Osteoblast (primary cell): ENCODE results near the gene PRKN. TPM values are rescaled to one million over a fixed set of nuclear protein-coding genes. Genes with fewer than 3 reads are reported as not detected.

ENCODE experiments used
- DNase-seq: peaks from one replicate; pipeline ENCODE4 v3.0.0; 2011; ENCODE audit warnings: low spot score, mixed read lengths; ENCODE audit not compliant: insufficient read length; ENCODE audit errors: missing footprints
- H2AFZ ChIP-seq: 2 replicates; pipeline ENCODE4 v1.6.0; 2011; ENCODE audit warnings: mild to moderate bottlenecking, low read length
- H3K27ac ChIP-seq: 2 replicates; pipeline ENCODE4 v1.5.1; 2011; ENCODE audit warnings: mild to moderate bottlenecking, low read depth, low read length, moderate library complexity
- H3K27me3 ChIP-seq: 2 replicates; pipeline ENCODE4 v1.6.0; 2012; ENCODE audit warnings: mild to moderate bottlenecking, control low read depth, inconsistent platforms, low read length, moderate library complexity; ENCODE audit not compliant: insufficient read depth
- H3K36me3 ChIP-seq: 2 replicates; pipeline ENCODE4 v1.5.1; 2011; ENCODE audit warnings: mild to moderate bottlenecking, low read length, control low read depth, moderate library complexity; ENCODE audit not compliant: insufficient read depth
- H3K4me1 ChIP-seq: 2 replicates; pipeline ENCODE4 v1.5.1; 2011; ENCODE audit warnings: mild to moderate bottlenecking, low read length, control low read depth, moderate library complexity; ENCODE audit not compliant: insufficient read depth
- H3K4me2 ChIP-seq: 2 replicates; pipeline ENCODE4 v1.6.0; 2011; ENCODE audit warnings: mild to moderate bottlenecking, low read length; ENCODE audit not compliant: insufficient read depth
- H3K4me3 ChIP-seq: fragments of 200-600 bp; sonication (generic); 3 replicates; pipeline ENCODE4 v1.5.1; 2012; ENCODE audit warnings: mild to moderate bottlenecking, low read length, inconsistent platforms; ENCODE audit not compliant: insufficient read depth
- H3K79me2 ChIP-seq: 2 replicates; pipeline ENCODE4 v1.6.0; 2012; ENCODE audit warnings: mild to moderate bottlenecking, low read length, control low read depth, inconsistent platforms; ENCODE audit not compliant: insufficient read depth
- H3K9me3 ChIP-seq: 2 replicates; pipeline ENCODE4 v1.5.1; 2011; ENCODE audit warnings: low read depth, low read length, control low read depth
- H4K20me1 ChIP-seq: 2 replicates; pipeline ENCODE4 v1.6.0; 2012; ENCODE audit warnings: mild to moderate bottlenecking, low read length, control low read depth; ENCODE audit not compliant: insufficient read depth
- CTCF ChIP-seq: IDR thresholded peaks from 2 replicates; pipeline ENCODE4 v1.5.1; 2011; ENCODE audit warnings: mild to moderate bottlenecking, low read depth, low read length, moderate library complexity; ENCODE audit errors: extremely low read depth
- total RNA-seq: library from RNA; depleted of rRNA; stranded (reverse); fragments of >200 nt; gene quantifications from 2 replicates; pipeline ENCODE4 v1.2.3, GENCODE V29; 2012

The PRKN gene
- total RNA-seq, 1 donor, result 2.9 TPM

- DNase-seq, result no peak
- Histone ChIP-seq H3K36me3 (no peaks in the 10 kb centered on the region), H4K20me1 (no peaks in the 10 kb centered on the region), H3K27ac (no peak overlapping the region), H2AFZ (no peak overlapping the region), H3K27me3 (no peaks in the 10 kb centered on the region), H3K79me2 (no peaks in the 10 kb centered on the region), H3K4me3 (no peak overlapping the region), H3K9me3 (peaks cover 2% of the 10 kb centered on the region), H3K4me2 (no peak overlapping the region), H3K4me1 (no peaks in the 10 kb centered on the region)
- TF ChIP-seq CTCF, result no peak
These were observed 91.4 kb downstream of the PRKN start for GRCh38 chr6:162636167-162636566.

GRCh38 chr6:162631546-162631945 lies 96.0 kb downstream of the PRKN start:
- Histone ChIP-seq H3K79me2 (no peaks in the 10 kb centered on the region), H3K27me3 (no peaks in the 10 kb centered on the region), H2AFZ (no peak overlapping the region), H3K27ac (no peak overlapping the region), H4K20me1 (no peaks in the 10 kb centered on the region), H3K4me1 (no peaks in the 10 kb centered on the region), H3K4me2 (no peak overlapping the region), H3K4me3 (no peak overlapping the region), H3K9me3 (no peaks in the 10 kb centered on the region), H3K36me3 (no peaks in the 10 kb centered on the region)
- TF ChIP-seq CTCF, result no peak
- no peak for DNase-seq

GRCh38 chr6:162630069-162630468 lies 97.5 kb downstream of the PRKN start:
- H3K27ac ChIP-seq, result no peak overlapping the region
- H3K4me3 ChIP-seq, result no peak overlapping the region
- H4K20me1 ChIP-seq, result no peaks in the 10 kb centered on the region
- no peak overlapping the region for H2AFZ ChIP-seq
- H3K36me3 ChIP-seq, result no peaks in the 10 kb centered on the region
- no peak overlapping the region for H3K4me2 ChIP-seq
- no peak for TF ChIP-seq CTCF
- H3K4me1 ChIP-seq, result no peaks in the 10 kb centered on the region
- peaks cover 6% of the 10 kb centered on the region for H3K9me3 ChIP-seq
- no peaks in the 10 kb centered on the region for H3K79me2 ChIP-seq
- no peak for DNase-seq
- no peaks in the 10 kb centered on the region for H3K27me3 ChIP-seq

- no peak for DNase-seq
- Histone ChIP-seq H3K4me1 (no peaks in the 10 kb centered on the region), H3K4me3 (no peak overlapping the region), H3K27ac (no peak overlapping the region), H3K79me2 (no peaks in the 10 kb centered on the region), H3K9me3 (peaks cover 6% of the 10 kb centered on the region), H3K36me3 (no peaks in the 10 kb centered on the region), H3K27me3 (no peaks in the 10 kb centered on the region), H3K4me2 (no peak overlapping the region), H2AFZ (no peak overlapping the region), H4K20me1 (no peaks in the 10 kb centered on the region)
- TF ChIP-seq CTCF, result no peak
These were observed 99.7 kb downstream of the PRKN start for GRCh38 chr6:162627825-162628224.
